K562 (cell line): ENCODE data around the gene CLNK. TPM values are rescaled to one million over a fixed set of nuclear protein-coding genes. Genes with fewer than 3 reads are reported as not detected.

Source experiments
- ATF1 ChIP-seq, 2 experiments: fragments of 450-650 bp in 1 of 2; IDR thresholded peaks; 2 replicates each; pipeline ENCODE4 v1.6.1; 2016; ENCODE audit warnings: missing compliant biosample characterization in 1 of 2, missing genetic modification characterization in 1 of 2
- BDP1 ChIP-seq: IDR thresholded peaks from 3 replicates; pipeline ENCODE4 v1.6.1; 2011; ENCODE audit not compliant: insufficient read length, insufficient read depth
- BRF1 ChIP-seq: IDR thresholded peaks from 3 replicates; pipeline ENCODE4 v1.6.1; 2011; ENCODE audit warnings: borderline replicate concordance, mild to moderate bottlenecking; ENCODE audit not compliant: insufficient read length; ENCODE audit errors: extremely low read depth
- MAFK ChIP-seq: IDR thresholded peaks from 2 replicates; pipeline ENCODE4 v1.6.1; 2011; ENCODE audit warnings: low read length, improper control_type of control experiment
- MBD2 ChIP-seq: sonication (generic); IDR thresholded peaks from 2 replicates; pipeline ENCODE4 v1.6.1; 2016; ENCODE audit warnings: low read depth, borderline replicate concordance
- NCOA2 ChIP-seq, 2 experiments: fragments of 450-650 bp; IDR thresholded peaks; 2 replicates each; pipeline ENCODE4 v1.6.1; 2018; ENCODE audit warnings: mild to moderate bottlenecking in 2 of 2, moderate library complexity in 1 of 2; ENCODE audit not compliant: partially characterized antibody in 2 of 2
- NFATC3 ChIP-seq: fragments of 450-650 bp; IDR thresholded peaks from 2 replicates; pipeline ENCODE4 v1.6.1; 2017; ENCODE audit warnings: mild to moderate bottlenecking
- ZC3H11A ChIP-seq: IDR thresholded peaks from 2 replicates; pipeline ENCODE4 v1.6.1; 2012; ENCODE audit warnings: low read depth, low read length, improper control_type of control experiment
- ZNF212 ChIP-seq: fragments of 450-650 bp; formaldehyde crosslinking; IDR thresholded peaks from 2 replicates; pipeline ENCODE4 v1.4.0; 2020; ENCODE audit warnings: mild to moderate bottlenecking
- ZNF224 ChIP-seq: sonication (generic); formaldehyde crosslinking; IDR thresholded peaks from 2 replicates; pipeline ENCODE4 v1.8.0; 2022; ENCODE audit warnings: mild to moderate bottlenecking, missing genetic modification reagents
- ZNF324 ChIP-seq: fragments of 250-450 bp; sonication (Bioruptor Pico); IDR thresholded peaks from 2 replicates; pipeline ENCODE4 v1.4.0; 2020; ENCODE audit warnings: mild to moderate bottlenecking
- ZNF551 ChIP-seq: fragments of 250-450 bp; sonication (Bioruptor Pico); IDR thresholded peaks from 2 replicates; pipeline ENCODE4 v1.5.0; 2021; ENCODE audit warnings: mild to moderate bottlenecking, moderate library complexity
- ZNF778 ChIP-seq: fragments of 450-650 bp; formaldehyde crosslinking; IDR thresholded peaks from 2 replicates; pipeline ENCODE4 v1.4.0; 2020; ENCODE audit warnings: mild to moderate bottlenecking, moderate library complexity
- polyA plus RNA-seq, 8 experiments: library from polyadenylated mRNA; depleted of rRNA in 4 of 8; stranded (reverse) in 5 of 8; unstranded in 3 of 8; fragments of >200 nt; fragmentation: Nextera tagmentation in 2 of 8; fragmentation: Illumina TruSeq in 1 of 8; extraction: Ambion mirVana in 2 of 8; extraction: Trizol in 1 of 8; gene quantifications; 2 replicates each; pipeline versions ENCODE4 v1.2.1 to v1.2.3, GENCODE V29; 2011 to 2014; ENCODE audit warnings: inconsistent platforms in 1 of 8, missing spikeins in 1 of 8
- total RNA-seq, 7 experiments: library from RNA; depleted of rRNA in 6 of 7; stranded (reverse); fragments of >200 nt in 6 of 7; fragmentation: Illumina TruSeq in 2 of 7; extraction: Trizol in 2 of 7; gene quantifications; 2 replicates each; pipeline versions ENCODE4 v1.2.1 to v1.2.3, GENCODE V29; 2011 to 2021; ENCODE audit warnings: low replicate concordance in 1 of 7
- TF ChIP-seq, protein P1 (sequence below): sonication (generic); IDR thresholded peaks from 2 replicates; pipeline ENCODE4 v1.6.1; 2016
- TF ChIP-seq, protein P2 (sequence below): sonication (generic); formaldehyde crosslinking; IDR thresholded peaks from 2 replicates; pipeline ENCODE4 v1.8.1; 2023; ENCODE audit warnings: mild to moderate bottlenecking, missing genetic modification reagents
- TF ChIP-seq, protein P3 (sequence below): fragments of 250-450 bp; sonication (Bioruptor Pico); IDR thresholded peaks from 2 replicates; pipeline ENCODE4 v1.4.0; 2020; ENCODE audit warnings: mild to moderate bottlenecking
- TF ChIP-seq, protein P4 (sequence below): sonication (generic); formaldehyde crosslinking; IDR thresholded peaks from 2 replicates; pipeline ENCODE4 v1.8.0; 2022; ENCODE audit warnings: mild to moderate bottlenecking, low read depth, missing genetic modification reagents
- TF ChIP-seq, protein P5 (sequence below), 2 experiments: IDR thresholded peaks in 1 of 2; conservative IDR thresholded peaks in 1 of 2; 2 replicates each; pipeline ENCODE4 v1.6.1; 2016; ENCODE audit warnings: low read depth in 2 of 2, mild to moderate bottlenecking in 1 of 2, missing compliant biosample characterization in 1 of 2, missing genetic modification characterization in 1 of 2, moderate library complexity in 1 of 2
- TF ChIP-seq, protein P6 (sequence below): fragments of 250-450 bp; sonication (Bioruptor Pico); IDR thresholded peaks from 2 replicates; pipeline ENCODE4 v1.8.0; 2022; ENCODE audit warnings: moderate library complexity, mild to moderate bottlenecking, inconsistent platforms

The CLNK gene
- total and polyA plus RNA-seq, 9 of the 15 experiments (the other 6 are each of a cell fraction or from before 2014, with no cell fraction given), result not detected

DNA sequence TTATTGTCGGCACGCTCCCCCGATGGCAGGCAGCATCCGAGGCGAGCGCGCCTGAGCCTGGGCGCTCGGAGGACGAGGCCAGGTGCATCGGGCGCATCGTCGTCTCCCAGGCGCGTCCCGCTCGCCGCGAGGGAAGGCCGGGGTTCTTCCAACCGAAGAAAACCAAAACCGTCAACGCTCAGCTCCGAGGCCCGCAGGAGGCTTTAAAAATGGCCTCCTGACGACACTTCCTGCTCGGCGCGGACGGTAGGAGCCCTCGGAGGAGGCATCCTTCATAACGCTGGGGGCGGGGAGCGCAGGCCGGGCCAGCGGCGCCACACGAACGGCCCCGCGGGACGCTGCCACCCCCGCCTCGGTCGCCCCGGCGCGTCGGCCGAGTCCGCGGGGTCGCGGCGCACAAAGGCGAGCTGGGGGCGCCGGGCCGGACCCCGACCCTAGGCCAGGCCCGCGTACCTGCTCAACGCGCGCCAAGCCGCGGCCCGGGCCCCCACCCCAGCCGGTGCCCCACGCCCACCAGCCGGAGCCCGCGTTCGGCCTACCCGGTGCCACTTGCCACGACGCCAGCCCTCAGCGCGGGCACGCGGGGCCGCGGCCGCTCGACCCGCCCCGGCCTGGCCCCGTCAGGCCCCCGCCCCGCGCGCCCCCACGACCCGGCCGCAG, 227.8 kb downstream of the CLNK start (continued):
- TF ChIP-seq ZNF551, result no peak
- no peak for TF ChIP-seq NCOA2 (IDR thresholded peaks at IDR 0.05; ENCODE audit: partially characterized antibody in 2 of 2)
- TF ChIP-seq MBD2, result no peak
- no peak for TF ChIP-seq BRF1
- TF ChIP-seq ZNF224 (CRISPR knock-in tag), result no peak
- no peak for TF ChIP-seq ZNF778
- TF ChIP-seq, protein P1, sequence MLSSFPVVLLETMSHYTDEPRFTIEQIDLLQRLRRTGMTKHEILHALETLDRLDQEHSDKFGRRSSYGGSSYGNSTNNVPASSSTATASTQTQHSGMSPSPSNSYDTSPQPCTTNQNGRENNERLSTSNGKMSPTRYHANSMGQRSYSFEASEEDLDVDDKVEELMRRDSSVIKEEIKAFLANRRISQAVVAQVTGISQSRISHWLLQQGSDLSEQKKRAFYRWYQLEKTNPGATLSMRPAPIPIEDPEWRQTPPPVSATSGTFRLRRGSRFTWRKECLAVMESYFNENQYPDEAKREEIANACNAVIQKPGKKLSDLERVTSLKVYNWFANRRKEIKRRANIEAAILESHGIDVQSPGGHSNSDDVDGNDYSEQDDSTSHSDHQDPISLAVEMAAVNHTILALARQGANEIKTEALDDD, result no peak
- TF ChIP-seq, protein P2, sequence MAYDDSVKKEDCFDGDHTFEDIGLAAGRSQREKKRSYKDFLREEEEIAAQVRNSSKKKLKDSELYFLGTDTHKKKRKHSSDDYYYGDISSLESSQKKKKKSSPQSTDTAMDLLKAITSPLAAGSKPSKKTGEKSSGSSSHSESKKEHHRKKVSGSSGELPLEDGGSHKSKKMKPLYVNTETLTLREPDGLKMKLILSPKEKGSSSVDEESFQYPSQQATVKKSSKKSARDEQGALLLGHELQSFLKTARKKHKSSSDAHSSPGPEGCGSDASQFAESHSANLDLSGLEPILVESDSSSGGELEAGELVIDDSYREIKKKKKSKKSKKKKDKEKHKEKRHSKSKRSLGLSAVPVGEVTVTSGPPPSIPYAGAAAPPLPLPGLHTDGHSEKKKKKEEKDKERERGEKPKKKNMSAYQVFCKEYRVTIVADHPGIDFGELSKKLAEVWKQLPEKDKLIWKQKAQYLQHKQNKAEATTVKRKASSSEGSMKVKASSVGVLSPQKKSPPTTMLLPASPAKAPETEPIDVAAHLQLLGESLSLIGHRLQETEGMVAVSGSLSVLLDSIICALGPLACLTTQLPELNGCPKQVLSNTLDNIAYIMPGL (CRISPR knock-in tag), result 0 out of 2 replicates have a peak, but pooled peaks have one; percentile 45
- TF ChIP-seq MAFK, result no peak
- no peak for TF ChIP-seq NFATC3
- no peak for TF ChIP-seq ZC3H11A
- TF ChIP-seq BDP1, result no peak
- no peak for TF ChIP-seq ATF1 (CRISPR knock-in tag; IDR thresholded peaks at IDR 0.05)
- TF ChIP-seq ATF1 (tag; IDR thresholded peaks at IDR 0.05), result peak; percentile 66
- TF ChIP-seq, protein P3, sequence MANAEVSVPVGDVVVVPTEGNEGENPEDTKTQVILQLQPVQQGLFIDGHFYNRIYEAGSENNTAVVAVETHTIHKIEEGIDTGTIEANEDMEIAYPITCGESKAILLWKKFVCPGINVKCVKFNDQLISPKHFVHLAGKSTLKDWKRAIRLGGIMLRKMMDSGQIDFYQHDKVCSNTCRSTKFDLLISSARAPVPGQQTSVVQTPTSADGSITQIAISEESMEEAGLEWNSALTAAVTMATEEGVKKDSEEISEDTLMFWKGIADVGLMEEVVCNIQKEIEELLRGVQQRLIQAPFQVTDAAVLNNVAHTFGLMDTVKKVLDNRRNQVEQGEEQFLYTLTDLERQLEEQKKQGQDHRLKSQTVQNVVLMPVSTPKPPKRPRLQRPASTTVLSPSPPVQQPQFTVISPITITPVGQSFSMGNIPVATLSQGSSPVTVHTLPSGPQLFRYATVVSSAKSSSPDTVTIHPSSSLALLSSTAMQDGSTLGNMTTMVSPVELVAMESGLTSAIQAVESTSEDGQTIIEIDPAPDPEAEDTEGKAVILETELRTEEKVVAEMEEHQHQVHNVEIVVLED, result no peak
- TF ChIP-seq ZNF212 (CRISPR knock-in tag), result no peak
- TF ChIP-seq, protein P4, sequence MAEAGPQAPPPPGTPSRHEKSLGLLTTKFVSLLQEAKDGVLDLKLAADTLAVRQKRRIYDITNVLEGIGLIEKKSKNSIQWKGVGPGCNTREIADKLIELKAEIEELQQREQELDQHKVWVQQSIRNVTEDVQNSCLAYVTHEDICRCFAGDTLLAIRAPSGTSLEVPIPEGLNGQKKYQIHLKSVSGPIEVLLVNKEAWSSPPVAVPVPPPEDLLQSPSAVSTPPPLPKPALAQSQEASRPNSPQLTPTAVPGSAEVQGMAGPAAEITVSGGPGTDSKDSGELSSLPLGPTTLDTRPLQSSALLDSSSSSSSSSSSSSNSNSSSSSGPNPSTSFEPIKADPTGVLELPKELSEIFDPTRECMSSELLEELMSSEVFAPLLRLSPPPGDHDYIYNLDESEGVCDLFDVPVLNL, result no peak
- TF ChIP-seq, protein P5, sequence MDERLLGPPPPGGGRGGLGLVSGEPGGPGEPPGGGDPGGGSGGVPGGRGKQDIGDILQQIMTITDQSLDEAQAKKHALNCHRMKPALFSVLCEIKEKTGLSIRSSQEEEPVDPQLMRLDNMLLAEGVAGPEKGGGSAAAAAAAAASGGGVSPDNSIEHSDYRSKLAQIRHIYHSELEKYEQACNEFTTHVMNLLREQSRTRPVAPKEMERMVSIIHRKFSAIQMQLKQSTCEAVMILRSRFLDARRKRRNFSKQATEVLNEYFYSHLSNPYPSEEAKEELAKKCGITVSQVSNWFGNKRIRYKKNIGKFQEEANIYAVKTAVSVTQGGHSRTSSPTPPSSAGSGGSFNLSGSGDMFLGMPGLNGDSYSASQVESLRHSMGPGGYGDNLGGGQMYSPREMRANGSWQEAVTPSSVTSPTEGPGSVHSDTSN (CRISPR knock-in tag; IDR thresholded peaks at IDR 0.05; ENCODE audit: low read depth), result no peak
- TF ChIP-seq, protein P5 (tag; conservative IDR thresholded peaks at IDR 0.05; ENCODE audit: low read depth), result no peak
- TF ChIP-seq, protein P6, sequence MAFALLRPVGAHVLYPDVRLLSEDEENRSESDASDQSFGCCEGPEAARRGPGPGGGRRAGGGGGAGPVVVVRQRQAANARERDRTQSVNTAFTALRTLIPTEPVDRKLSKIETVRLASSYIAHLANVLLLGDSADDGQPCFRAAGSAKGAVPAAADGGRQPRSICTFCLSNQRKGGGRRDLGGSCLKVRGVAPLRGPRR (CRISPR knock-in tag), result no peak
- no peak for TF ChIP-seq ZNF324 (CRISPR knock-in tag)
